UCSD-AML1 (cell line): ENCODE results near the gene TSSK6.

Source experiments
- DNase-seq: peaks from one replicate; lab custom pipeline; 2025; ENCODE audit not compliant: unreplicated experiment; lab: John Stamatoyannopoulos, UW

The TSSK6 gene

DNA sequence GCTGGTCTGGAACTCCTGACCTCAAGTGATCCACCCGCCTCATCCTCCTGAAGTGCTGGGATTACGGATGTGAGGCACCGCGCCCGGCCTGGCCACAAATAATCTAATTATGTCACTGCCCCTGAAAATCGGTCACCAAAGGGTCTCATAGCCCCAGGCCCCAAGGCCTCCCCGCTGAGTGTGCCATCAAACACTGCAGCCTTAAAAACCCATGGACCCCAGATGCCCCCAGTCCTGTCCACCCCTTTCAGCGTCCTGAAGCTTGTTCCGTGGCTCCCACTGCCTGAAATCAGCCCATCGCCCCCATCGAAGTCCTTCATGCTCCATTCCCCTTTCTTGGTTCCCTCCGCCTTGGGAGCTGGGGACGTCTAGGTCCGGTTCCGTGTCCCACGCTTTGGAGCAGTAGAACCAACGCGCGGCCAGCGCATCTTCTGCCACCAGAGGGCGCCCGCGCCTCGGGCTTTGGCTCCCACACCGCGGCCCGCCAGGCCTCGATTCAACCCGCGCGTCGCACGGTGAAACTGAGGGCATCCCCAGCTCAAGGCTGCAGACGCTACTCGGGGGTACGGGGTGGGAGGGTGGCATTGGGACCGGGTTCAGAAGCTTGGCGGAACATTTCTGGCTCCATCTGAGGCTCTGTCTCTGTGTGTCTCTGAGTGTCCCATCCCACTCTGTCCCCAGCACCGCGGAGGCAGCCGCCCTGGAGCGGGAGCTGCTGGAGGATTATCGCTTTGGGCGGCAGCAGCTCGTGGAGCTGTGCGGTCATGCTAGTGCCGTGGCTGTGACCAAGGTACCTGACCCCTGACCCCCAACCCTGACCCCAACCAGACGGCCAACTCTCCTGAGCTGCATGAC is 16.8 kb upstream of the TSSK6 start:
- peak; percentile 48 for DNase-seq

DNA sequence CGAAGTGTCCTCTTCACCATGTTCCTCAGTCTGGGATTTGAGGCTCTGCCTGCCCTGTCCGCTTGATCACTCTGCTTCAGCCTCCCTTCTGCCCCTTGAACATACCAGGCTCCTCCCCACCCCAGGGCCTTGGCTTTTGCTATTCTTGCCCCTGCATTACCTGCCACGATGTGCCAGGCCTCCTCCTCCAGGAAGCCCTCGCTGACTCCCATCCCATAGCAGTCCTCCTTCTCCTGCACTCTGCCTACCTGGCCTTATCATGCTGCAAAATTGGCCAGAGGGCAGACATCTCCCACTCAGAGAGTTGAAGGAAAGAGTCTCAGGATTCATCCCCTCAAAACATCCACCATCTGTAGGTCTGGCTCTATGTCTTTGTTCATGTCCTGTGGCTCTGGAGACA is 15.5 kb upstream of the TSSK6 start:
- DNase-seq, result no peak

DNA sequence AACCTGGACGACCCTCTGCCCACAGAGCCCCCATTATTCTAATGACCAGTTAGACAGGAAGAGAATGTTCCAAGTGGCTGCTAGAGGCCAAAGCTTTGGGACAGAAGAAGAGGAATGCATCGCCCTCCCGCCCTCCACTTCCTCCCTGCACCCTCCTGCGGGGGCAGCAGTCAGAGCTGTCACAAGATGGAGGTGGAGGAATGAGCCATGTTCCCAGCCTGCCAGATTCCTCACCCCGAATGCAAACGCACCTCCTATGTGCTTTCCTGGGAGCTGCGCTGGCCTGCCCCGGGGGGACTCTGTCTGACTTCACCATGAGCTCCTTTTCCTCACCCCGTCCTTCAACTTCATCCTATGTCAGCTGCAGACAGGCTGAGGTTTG is 15.1 kb upstream of the TSSK6 start:
- no peak for DNase-seq

DNA sequence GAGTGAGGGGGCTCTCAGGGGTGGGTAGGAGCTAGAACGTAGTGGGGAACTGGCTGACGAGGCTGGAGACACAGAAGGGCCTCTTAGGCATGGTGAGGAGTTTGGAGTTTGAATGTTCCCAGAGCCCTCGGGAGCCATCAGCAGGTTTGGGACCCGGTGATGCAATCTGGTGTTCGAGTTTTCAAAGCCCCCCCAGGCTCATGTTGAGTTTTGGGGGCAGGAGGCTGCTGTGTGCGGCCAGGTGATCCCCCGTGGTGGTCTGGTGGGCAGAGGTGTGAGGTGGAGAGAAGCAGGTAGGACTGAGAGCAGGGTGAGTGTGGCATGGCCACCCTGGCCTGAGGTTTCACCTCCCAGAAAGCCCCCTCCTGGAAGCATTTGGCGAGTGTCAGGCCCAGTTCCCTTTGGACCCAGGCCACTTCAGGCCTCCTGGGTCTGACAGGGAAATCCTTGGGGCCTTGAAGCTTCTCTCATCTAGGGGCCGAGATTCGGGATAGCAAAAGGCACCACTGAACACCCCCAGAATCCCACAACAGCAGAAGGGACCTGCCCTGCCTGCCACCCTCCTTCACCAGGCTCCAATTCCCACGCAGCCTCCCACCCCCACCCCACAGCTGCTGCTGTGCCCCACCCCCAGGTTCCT is 14.6 kb upstream of the TSSK6 start:
- no peak for DNase-seq

- DNase-seq, result no peak
Measured at GRCh38 chr19:19528721-19529490, 13.6 kb upstream of the TSSK6 start, which contains the start of gene YJEFN3. Gene YJEFN3 (plus strand): TSS chr19:19528911. CDS start chr19:19528933, 22 bp downstream.

GRCh38 chr19:19527674-19528625 is 12.6 kb upstream of the TSSK6 start:
- no peak for DNase-seq

DNA sequence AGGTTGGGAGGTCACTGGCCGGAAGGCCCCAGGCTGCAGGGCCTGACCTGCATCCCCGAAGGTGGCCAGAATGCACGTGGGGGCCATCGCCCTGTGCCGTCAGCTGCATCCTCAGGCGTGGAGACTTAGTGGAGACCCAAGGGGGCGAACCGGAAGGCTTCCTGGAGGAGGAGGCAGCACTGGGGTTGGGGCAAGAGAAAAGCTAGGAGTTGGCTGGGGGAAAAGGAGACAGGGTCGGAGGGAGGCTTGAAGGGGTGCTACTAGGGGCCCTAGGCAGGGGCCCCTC is 12.0 kb upstream of the TSSK6 start:
- DNase-seq, result no peak

GRCh38 chr19:19526581-19527370 is 11.4 kb upstream of the TSSK6 start:
- DNase-seq, result no peak

DNA sequence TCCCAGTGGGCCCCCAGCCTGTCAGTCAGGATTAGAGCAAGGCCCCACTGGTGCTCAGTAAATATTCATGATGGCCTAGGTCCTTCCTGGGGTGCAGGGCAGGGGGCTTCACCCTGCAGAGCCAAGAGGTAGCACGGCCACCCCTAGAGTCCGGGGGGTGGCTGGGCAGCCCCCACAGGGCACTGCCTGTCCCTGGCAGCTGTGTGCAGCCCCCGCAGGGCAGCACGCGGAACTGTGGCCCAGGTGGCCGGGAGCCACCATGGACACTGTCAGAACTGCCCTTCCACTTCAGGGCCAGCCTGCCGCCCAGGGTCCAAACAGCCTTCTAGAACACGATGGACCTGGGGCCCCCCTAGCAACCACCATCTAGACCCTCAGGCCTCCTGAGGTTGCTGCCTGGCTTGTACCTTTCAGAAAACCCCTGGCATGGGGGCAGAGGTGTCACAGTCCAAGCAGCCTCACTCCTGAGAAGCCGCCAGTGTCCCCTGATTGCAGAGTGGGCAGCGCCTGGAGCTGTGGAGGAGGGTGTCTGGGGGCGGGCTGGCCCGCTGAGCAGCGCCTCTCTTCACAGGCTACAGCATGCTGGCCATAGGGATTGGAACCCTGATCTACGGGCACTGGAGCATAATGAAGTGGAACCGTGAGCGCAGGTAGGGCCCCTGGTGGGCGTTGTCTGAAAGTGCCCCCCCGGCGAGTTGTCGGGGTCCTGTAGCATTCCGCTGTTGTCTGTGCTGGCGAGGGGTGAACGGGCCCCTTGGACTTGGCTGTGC is 10.4 kb upstream of the TSSK6 start:
- DNase-seq, result no peak

GRCh38 chr19:19524053-19524452 is 8.7 kb upstream of the TSSK6 start:
- DNase-seq, result no peak

DNA sequence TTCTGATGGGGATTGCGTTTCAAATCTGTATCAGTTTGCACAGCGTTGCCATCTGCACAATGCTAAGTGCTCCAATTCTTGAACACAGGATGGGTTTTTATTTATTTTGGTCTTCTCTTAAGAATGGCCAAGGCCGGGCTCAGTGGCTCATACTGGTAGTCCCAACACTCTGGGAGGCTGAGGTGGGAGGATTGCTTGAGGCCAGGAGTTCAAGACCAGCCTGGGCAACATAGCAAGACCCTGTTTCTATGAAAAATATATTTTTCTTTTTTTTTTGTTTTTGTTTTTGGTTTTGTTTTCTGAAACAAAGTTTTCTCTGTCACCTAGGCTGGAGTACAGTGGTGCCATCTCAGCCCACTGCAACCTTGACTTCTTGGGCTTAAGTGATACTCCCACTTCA is 7.8 kb upstream of the TSSK6 start:
- no peak for DNase-seq

DNA sequence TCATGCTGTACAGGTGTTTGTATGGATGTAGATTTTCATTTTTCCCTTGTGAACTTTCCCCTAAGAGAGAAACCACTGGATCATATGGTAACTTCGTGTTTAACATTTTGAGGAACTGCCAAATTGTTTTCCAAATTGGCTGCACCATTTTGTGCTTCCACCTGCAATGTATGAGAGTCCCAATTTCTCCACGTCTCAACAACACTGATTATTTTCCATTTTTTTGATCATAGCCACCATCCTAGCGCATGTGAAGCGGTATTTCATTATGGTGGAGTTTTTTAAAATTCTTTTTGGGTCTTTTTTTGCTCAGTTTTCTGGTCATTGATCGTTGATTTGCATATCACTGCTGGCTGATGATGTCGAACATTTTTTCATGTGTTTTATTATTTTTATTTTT is 5.6 kb upstream of the TSSK6 start:
- no peak for DNase-seq

- no peak for DNase-seq
Measured at GRCh38 chr19:19517235-19517619, 1.9 kb upstream of the TSSK6 start.

DNA sequence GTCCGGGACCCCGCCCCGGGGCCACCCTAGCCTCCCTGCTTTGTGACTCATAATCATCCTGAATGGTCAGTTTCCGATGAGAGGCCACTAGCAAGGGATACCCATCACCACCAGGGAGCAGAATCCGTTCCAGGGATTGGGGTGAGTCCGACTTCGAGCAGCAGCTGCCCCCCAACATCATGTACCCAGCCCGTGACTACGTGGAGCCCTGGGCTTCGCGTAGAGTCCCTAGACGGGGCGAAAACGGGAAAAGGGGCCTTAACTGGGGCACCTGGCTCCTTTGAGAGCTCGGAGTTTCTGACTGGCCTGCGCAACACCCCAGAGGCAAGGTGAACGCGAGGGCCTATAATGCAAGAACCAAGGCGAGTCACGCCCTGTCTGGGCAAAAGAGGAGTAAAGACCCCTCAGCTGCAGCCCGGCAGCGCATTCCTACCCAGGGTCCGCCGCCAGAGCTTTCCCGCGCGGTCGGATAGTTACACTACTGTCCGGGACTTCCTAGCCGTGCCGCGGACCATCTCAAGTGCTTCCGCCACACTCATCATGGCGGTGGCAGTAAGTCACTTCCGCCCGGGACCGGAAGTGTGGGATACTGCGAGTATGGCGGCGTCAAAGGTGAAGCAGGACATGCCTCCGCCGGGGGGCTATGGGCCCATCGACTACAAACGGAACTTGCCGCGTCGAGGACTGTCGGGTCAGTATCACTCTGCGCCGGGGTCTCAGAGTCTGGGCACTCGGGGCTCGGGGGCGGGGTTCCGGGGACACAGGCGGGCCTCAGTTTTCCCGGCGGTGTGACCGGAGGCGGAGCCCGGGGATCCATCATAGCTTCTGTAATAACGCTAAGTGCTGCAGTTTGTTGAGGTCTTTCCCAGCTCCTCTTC is 533 bp upstream of the TSSK6 start, which contains the start of gene NDUFA13:
TSS of gene NDUFA13 (plus strand) at position 584 of the 878 bp plus-strand sequence. CDS start at position 598, 14 bp downstream.
- peak; percentile 92 for DNase-seq

- DNase-seq, result no peak
Measured at GRCh38 chr19:19514215-19514657, 1.1 kb downstream of the TSSK6 start.

- DNase-seq, result no peak
Measured at GRCh38 chr19:19513682-19514081, 1.7 kb downstream of the TSSK6 start.

DNA sequence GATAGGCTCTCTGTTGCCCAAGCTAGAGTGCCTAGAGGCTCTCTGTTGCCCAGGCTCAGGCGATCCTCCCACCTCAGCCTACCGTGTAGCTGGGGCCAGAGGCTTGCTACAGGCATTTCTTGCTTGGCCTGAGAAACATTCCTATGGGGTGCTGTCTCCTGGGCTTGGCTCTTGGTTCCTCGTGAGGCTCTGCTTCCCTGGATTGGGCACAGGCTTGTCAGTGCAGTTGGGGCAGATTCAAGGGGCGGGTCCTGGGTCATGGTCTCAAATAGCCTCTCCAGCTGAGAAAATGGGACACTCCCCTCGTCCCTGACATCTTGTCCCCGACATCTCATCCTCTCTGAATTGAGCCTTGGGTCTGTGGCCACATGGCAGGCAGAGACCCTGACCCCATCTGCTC is 4.9 kb downstream of the TSSK6 start:
- no peak for DNase-seq

GRCh38 chr19:19508217-19508616 is 7.1 kb downstream of the TSSK6 start:
- no peak for DNase-seq
